ENCODE measurements around the gene NSUN7.
"Not testable (repeated sequence)": the region's sequence is repeated elsewhere in the genome, so short reads cannot be mapped to it uniquely, and the experiment has no call there.

NSUN7 gene

DNA sequence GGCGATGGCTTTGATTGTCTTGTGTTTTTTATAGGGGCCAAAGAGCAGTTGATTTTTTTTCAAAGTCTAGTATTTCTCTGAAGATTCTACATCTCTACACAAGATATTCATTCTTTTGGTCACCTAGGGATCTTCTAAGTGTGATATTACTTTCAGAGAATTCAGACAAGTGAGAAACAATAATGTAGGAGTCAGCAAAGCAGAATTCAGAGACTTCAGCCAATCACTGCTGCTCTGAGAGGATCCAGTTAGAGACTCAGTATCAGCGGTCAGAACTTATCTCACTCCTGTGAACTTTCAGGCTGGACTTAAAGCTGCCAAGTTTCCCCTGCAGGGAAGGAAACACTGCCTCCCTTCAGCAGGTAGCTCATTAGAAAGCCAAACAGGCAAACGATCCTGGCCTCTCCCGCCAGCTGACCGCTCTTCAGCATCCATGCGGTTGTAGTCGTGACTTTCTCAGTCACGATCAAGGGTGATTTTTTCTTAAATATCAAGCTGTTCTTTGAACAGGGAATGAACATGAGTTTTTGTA, 59.2 kb downstream of the NSUN7 start:
- DNase-seq, result no peak
- H3K4me3 ChIP-seq (ENCODE audit: insufficient read depth, low read depth, low read length, poor library complexity, severe bottlenecking), result no peak overlapping the region
- H3K27ac ChIP-seq (ENCODE audit: insufficient read depth, low read length, poor library complexity, severe bottlenecking), result no peak overlapping the region
- H3K27me3 ChIP-seq (replicated peaks; ENCODE audit: control insufficient read depth, insufficient read depth, low read length, poor library complexity, severe bottlenecking), result no peaks in the 10 kb centered on the region
- H3K4me1 ChIP-seq (ENCODE audit: control insufficient read depth, insufficient read depth, low read length, poor library complexity, severe bottlenecking), result no peaks in the 10 kb centered on the region
- H3K36me3 ChIP-seq (ENCODE audit: control insufficient read depth, insufficient read depth, low read length), result no peaks in the 10 kb centered on the region
- no peaks in the 10 kb centered on the region for H3K9me3 ChIP-seq (ENCODE audit: control insufficient read depth, low read length)

DNA sequence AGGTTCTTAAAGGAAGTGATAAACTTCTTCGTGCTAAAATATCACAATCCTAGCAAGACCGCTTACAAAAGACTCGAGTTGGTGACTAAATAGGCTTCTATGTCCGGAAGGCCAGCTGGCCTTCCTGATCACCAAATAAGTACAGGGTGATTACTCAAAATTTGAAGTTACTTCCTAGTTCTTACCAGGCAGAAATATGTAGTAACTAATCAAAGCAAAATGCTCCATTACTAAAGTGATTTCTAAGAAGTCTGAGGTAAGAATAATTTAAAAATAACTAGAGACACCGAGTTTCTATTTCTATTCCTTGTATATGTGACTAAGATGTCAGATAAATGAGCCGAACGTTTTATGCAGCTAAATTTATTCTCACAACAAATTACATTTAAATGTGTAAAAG, 62.2 kb downstream of the NSUN7 start:
- Histone ChIP-seq H3K27me3 (replicated peaks; ENCODE audit: control insufficient read depth, insufficient read depth, low read length, poor library complexity, severe bottlenecking) (no peaks in the 10 kb centered on the region), H3K4me1 (ENCODE audit: control insufficient read depth, insufficient read depth, low read length, poor library complexity, severe bottlenecking) (no peaks in the 10 kb centered on the region), H3K36me3 (ENCODE audit: control insufficient read depth, insufficient read depth, low read length) (no peaks in the 10 kb centered on the region), H3K9me3 (ENCODE audit: control insufficient read depth, low read length) (no peaks in the 10 kb centered on the region), H3K27ac (ENCODE audit: insufficient read depth, low read length, poor library complexity, severe bottlenecking) (no peak overlapping the region), H3K4me3 (ENCODE audit: insufficient read depth, low read depth, low read length, poor library complexity, severe bottlenecking) (no peak overlapping the region)
- no peak for DNase-seq

DNA sequence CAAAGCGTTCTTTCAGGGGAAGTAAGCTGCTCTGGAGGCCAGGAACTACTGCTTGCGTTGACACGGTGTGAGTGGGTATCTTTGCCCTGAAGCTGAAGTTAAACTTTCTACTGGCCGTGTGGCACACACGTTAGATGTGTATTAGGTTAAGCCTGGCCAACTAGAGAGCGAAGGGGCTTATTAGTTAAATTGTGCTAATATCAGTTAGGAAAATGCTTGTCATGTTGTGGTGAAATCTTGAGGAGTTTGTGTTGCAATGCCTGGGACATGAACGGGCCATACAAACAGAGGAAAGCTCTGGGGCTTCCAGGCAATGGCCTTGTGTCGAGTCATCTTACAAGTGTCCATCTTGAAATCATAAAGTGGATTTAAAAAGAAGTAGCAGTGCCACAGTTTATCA, 62.6 kb downstream of the NSUN7 start:
- DNase-seq, result no peak
- H3K36me3 ChIP-seq (ENCODE audit: control insufficient read depth, insufficient read depth, low read length), result no peaks in the 10 kb centered on the region
- H3K27ac ChIP-seq (ENCODE audit: insufficient read depth, low read length, poor library complexity, severe bottlenecking), result no peak overlapping the region
- H3K27me3 ChIP-seq (replicated peaks; ENCODE audit: control insufficient read depth, insufficient read depth, low read length, poor library complexity, severe bottlenecking), result no peaks in the 10 kb centered on the region
- H3K9me3 ChIP-seq (ENCODE audit: control insufficient read depth, low read length), result no peaks in the 10 kb centered on the region
- no peak overlapping the region for H3K4me3 ChIP-seq (ENCODE audit: insufficient read depth, low read depth, low read length, poor library complexity, severe bottlenecking)
- H3K4me1 ChIP-seq (ENCODE audit: control insufficient read depth, insufficient read depth, low read length, poor library complexity, severe bottlenecking), result no peaks in the 10 kb centered on the region

DNA sequence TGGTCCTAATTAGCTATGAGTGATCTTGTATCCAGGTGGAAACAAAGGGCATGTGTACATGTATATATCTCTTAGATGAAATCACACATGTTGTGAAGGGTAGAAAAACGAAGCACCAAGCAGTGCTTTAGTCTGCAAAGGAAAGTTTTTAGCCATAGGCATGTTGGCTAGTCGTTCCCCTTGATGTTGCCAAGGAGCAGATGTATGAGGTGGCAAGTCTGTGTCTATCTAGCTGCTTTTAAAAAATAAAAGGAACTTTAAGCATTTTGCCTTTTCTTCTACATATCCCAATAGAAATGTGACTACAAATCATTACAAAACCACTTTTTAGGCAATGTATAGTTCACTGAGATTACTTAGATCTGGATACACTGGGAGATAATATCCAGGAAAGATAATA, 63.1 kb downstream of the NSUN7 start:
- Histone ChIP-seq H3K27me3 (replicated peaks; ENCODE audit: control insufficient read depth, insufficient read depth, low read length, poor library complexity, severe bottlenecking) (no peaks in the 10 kb centered on the region), H3K9me3 (ENCODE audit: control insufficient read depth, low read length) (no peaks in the 10 kb centered on the region), H3K4me3 (ENCODE audit: insufficient read depth, low read depth, low read length, poor library complexity, severe bottlenecking) (no peak overlapping the region), H3K27ac (ENCODE audit: insufficient read depth, low read length, poor library complexity, severe bottlenecking) (no peak overlapping the region), H3K4me1 (ENCODE audit: control insufficient read depth, insufficient read depth, low read length, poor library complexity, severe bottlenecking) (no peaks in the 10 kb centered on the region), H3K36me3 (ENCODE audit: control insufficient read depth, insufficient read depth, low read length) (no peaks in the 10 kb centered on the region)
- no peak for DNase-seq

DNA sequence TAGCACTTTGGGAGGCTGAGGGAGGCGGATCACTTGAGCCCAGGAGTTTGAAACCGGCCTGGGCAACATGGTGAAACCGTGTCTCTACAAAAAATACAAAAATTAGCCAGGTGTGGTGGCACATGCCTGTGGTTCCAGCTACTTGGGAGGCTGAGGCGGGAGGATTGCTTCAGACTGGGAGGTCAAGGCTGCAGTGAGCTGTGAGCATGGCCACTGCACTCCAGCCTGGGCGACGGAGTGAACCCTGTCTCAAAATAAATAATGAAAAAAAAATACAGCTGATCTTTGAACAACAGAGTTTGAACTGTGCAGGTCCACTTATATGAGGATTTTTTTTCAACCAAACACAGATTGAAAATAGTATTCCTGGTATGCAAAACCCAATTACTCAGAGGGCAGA, 67.4 kb downstream of the NSUN7 start:
- H3K36me3 ChIP-seq (ENCODE audit: control insufficient read depth, insufficient read depth, low read length); H3K4me3 ChIP-seq (ENCODE audit: insufficient read depth, low read depth, low read length, poor library complexity, severe bottlenecking); H3K27me3 ChIP-seq (replicated peaks; ENCODE audit: control insufficient read depth, insufficient read depth, low read length, poor library complexity, severe bottlenecking); H3K9me3 ChIP-seq (ENCODE audit: control insufficient read depth, low read length); DNase-seq; H3K27ac ChIP-seq (ENCODE audit: insufficient read depth, low read length, poor library complexity, severe bottlenecking); H3K4me1 ChIP-seq (ENCODE audit: control insufficient read depth, insufficient read depth, low read length, poor library complexity, severe bottlenecking): not testable (repeated sequence)

GRCh38 chr4:40820101-40820500, 70.3 kb downstream of the NSUN7 start:
- Histone ChIP-seq H3K4me3 (ENCODE audit: insufficient read depth, low read depth, low read length, poor library complexity, severe bottlenecking) (no peak overlapping the region), H3K27me3 (replicated peaks; ENCODE audit: control insufficient read depth, insufficient read depth, low read length, poor library complexity, severe bottlenecking) (no peaks in the 10 kb centered on the region), H3K9me3 (ENCODE audit: control insufficient read depth, low read length) (no peaks in the 10 kb centered on the region), H3K36me3 (ENCODE audit: control insufficient read depth, insufficient read depth, low read length) (no peaks in the 10 kb centered on the region), H3K4me1 (ENCODE audit: control insufficient read depth, insufficient read depth, low read length, poor library complexity, severe bottlenecking) (no peaks in the 10 kb centered on the region), H3K27ac (ENCODE audit: insufficient read depth, low read length, poor library complexity, severe bottlenecking) (no peak overlapping the region)
- no peak for DNase-seq

GRCh38 chr4:40822420-40823166, 72.8 kb downstream of the NSUN7 start:
- H3K9me3 ChIP-seq (ENCODE audit: control insufficient read depth, low read length), result no peaks in the 10 kb centered on the region
- no peak for DNase-seq
- H3K27ac ChIP-seq (ENCODE audit: insufficient read depth, low read length, poor library complexity, severe bottlenecking), result no peak overlapping the region
- no peak overlapping the region for H3K4me3 ChIP-seq (ENCODE audit: insufficient read depth, low read depth, low read length, poor library complexity, severe bottlenecking)
- no peaks in the 10 kb centered on the region for H3K4me1 ChIP-seq (ENCODE audit: control insufficient read depth, insufficient read depth, low read length, poor library complexity, severe bottlenecking)
- H3K36me3 ChIP-seq (ENCODE audit: control insufficient read depth, insufficient read depth, low read length), result no peaks in the 10 kb centered on the region
- H3K27me3 ChIP-seq (replicated peaks; ENCODE audit: control insufficient read depth, insufficient read depth, low read length, poor library complexity, severe bottlenecking), result no peaks in the 10 kb centered on the region

DNA sequence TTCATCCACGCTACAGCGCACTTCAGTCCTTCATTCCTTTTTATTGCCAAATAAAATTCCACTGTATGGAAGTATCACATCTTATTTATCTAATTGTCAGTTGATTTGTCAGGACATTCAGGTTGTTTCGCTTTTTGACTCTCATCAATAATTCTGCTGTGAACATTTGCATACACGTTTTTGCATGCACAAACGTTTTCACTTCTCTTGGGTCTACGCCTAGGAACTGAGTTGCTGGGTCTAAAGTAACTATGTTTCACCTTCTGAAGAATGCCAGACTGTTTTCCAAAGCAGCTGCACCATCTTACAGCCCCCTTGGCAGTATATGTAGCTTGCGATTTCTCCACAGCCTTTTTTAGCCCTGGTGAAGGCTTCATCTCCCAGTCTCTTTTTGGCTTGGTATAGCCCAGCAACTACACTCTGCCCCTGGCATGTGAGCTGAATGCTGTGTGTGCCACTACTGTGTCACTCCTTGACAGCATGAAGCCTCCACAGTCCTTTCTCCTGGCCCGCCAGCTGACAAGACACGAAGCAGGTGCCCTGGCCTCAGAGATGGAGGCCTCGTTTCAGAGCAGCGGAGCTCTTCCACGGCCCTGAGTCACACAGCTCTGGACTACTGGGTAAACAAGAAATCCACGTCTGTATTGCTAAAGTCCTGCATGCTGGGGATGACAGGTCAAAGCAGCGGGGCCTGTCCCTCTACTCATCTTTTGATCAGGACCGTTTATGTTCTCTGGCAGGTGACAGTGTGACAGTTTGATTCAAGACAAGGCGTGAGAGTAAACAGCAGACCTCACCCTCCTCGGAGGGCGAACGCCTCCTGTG, 75.5 kb downstream of the NSUN7 start:
- no peaks in the 10 kb centered on the region for H3K36me3 ChIP-seq (ENCODE audit: control insufficient read depth, insufficient read depth, low read length)
- no peak overlapping the region for H3K27ac ChIP-seq (ENCODE audit: insufficient read depth, low read length, poor library complexity, severe bottlenecking)
- no peaks in the 10 kb centered on the region for H3K4me1 ChIP-seq (ENCODE audit: control insufficient read depth, insufficient read depth, low read length, poor library complexity, severe bottlenecking)
- no peak for DNase-seq
- no peaks in the 10 kb centered on the region for H3K27me3 ChIP-seq (replicated peaks; ENCODE audit: control insufficient read depth, insufficient read depth, low read length, poor library complexity, severe bottlenecking)
- no peaks in the 10 kb centered on the region for H3K9me3 ChIP-seq (ENCODE audit: control insufficient read depth, low read length)
- H3K4me3 ChIP-seq (ENCODE audit: insufficient read depth, low read depth, low read length, poor library complexity, severe bottlenecking), result no peak overlapping the region

DNA sequence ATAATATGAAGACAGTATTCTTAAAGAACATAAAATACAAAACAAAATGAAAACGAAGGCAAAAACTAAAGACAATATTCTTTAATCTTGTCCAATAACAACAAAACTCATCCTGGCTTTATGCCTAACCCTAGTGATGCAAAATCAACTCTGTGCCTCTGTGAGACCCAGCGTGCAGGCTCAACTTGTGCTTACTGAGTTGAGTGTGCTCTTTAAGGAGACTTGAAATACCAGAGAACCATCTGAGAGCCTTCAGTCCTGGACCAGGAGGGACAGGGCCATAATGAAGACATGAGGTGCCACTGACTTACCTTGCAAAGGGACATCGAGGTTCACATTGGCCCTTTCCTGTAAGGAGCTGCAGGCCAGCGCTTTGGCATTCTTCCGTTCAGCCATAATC, 77.1 kb downstream of the NSUN7 start:
- Histone ChIP-seq H3K27ac (ENCODE audit: insufficient read depth, low read length, poor library complexity, severe bottlenecking) (no peak overlapping the region), H3K36me3 (ENCODE audit: control insufficient read depth, insufficient read depth, low read length) (no peaks in the 10 kb centered on the region), H3K27me3 (replicated peaks; ENCODE audit: control insufficient read depth, insufficient read depth, low read length, poor library complexity, severe bottlenecking) (no peaks in the 10 kb centered on the region), H3K9me3 (ENCODE audit: control insufficient read depth, low read length) (no peaks in the 10 kb centered on the region), H3K4me1 (ENCODE audit: control insufficient read depth, insufficient read depth, low read length, poor library complexity, severe bottlenecking) (no peaks in the 10 kb centered on the region), H3K4me3 (ENCODE audit: insufficient read depth, low read depth, low read length, poor library complexity, severe bottlenecking) (no peak overlapping the region)
- DNase-seq, result no peak

DNA sequence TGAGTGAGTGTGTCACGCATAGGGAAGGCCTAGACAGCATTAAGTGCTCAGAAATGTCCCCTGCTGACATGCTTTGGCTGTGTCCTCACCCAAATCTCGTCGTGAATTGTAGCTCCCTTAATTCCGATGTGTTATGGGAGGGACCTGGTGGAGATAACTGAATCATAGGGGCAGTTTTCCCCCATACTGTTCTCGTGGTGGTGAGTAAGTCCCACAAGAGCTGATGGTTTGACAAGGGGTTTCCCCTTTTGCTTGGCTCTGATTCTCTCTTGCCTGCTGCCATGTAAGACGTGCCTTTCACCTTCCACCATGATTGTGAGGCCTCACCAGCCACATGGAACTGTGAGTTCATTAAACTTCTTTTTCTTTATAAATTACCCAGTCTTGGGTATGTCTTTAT, 78.0 kb downstream of the NSUN7 start:
- no peaks in the 10 kb centered on the region for H3K4me1 ChIP-seq (ENCODE audit: control insufficient read depth, insufficient read depth, low read length, poor library complexity, severe bottlenecking)
- no peaks in the 10 kb centered on the region for H3K36me3 ChIP-seq (ENCODE audit: control insufficient read depth, insufficient read depth, low read length)
- H3K27me3 ChIP-seq (replicated peaks; ENCODE audit: control insufficient read depth, insufficient read depth, low read length, poor library complexity, severe bottlenecking), result no peaks in the 10 kb centered on the region
- no peaks in the 10 kb centered on the region for H3K9me3 ChIP-seq (ENCODE audit: control insufficient read depth, low read length)
- H3K4me3 ChIP-seq (ENCODE audit: insufficient read depth, low read depth, low read length, poor library complexity, severe bottlenecking), result no peak overlapping the region
- no peak for DNase-seq
- H3K27ac ChIP-seq (ENCODE audit: insufficient read depth, low read length, poor library complexity, severe bottlenecking), result no peak overlapping the region
